Epithelial cell of esophagus (primary cell): ENCODE results near the gene TMEM25.

Experiments
- DNase-seq: peaks from one replicate; pipeline ENCODE4 v3.0.0; 2010; ENCODE audit warnings: low read depth
- H3K4me3 ChIP-seq: 2 replicates; pipeline ENCODE4 v1.5.1; 2011; ENCODE audit warnings: mild to moderate bottlenecking, low read length, control low read depth
- TF ChIP-seq, protein P1 (sequence below): IDR thresholded peaks from 2 replicates; pipeline ENCODE4 v1.5.1; 2011; ENCODE audit warnings: low read depth, mild to moderate bottlenecking, low read length, control low read depth, inconsistent platforms; ENCODE audit not compliant: insufficient read depth; ENCODE audit errors: missing control alignments

Gene TMEM25

DNA sequence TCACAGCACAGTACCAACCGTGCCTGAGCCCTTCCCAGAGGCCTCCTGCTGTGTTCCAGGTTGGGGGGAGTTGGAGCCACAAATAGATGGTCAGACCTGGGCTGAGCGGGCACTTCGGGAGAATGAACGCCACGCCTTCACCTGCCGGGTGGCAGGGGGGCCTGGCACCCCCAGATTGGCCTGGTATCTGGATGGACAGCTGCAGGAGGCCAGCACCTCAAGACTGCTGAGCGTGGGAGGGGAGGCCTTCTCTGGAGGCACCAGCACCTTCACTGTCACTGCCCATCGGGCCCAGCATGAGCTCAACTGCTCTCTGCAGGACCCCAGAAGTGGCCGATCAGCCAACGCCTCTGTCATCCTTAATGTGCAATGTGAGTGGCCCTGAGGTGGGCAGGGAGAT, 1.1 kb downstream of the TMEM25 start:
- no peak for DNase-seq
- peak overlapping the region; percentile 85 for H3K4me3 ChIP-seq

DNA sequence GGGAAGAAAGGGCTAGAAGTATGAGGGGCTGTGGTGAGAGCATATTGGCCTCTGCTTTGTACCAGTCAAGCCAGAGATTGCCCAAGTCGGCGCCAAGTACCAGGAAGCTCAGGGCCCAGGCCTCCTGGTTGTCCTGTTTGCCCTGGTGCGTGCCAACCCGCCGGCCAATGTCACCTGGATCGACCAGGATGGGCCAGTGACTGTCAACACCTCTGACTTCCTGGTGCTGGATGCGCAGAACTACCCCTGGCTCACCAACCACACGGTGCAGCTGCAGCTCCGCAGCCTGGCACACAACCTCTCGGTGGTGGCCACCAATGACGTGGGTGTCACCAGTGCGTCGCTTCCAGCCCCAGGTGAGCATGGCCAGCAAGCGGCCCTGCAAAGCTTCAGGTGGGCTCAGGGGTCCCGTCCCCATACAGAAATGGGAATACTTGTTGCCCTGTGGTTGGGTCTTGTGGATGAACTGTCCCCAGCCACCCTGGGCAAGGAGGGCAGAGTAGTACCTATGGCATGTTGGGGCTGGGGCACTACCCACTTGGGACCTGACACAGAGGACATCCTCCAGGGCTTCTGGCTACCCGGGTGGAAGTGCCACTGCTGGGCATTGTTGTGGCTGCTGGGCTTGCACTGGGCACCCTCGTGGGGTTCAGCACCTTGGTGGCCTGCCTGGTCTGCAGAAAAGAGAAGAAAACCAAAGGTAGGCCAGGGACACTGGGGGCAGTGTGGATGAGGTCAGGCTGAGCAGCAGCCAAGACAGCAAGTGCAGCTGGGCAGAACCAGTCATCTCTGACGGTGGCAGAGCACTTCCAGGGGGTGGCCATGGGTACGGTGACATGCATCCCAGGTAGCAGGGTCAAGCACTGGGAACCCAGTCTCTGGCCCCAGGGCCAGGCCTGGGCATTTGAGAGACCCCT, 2.1 kb downstream of the TMEM25 start:
- TF ChIP-seq, protein P1, sequence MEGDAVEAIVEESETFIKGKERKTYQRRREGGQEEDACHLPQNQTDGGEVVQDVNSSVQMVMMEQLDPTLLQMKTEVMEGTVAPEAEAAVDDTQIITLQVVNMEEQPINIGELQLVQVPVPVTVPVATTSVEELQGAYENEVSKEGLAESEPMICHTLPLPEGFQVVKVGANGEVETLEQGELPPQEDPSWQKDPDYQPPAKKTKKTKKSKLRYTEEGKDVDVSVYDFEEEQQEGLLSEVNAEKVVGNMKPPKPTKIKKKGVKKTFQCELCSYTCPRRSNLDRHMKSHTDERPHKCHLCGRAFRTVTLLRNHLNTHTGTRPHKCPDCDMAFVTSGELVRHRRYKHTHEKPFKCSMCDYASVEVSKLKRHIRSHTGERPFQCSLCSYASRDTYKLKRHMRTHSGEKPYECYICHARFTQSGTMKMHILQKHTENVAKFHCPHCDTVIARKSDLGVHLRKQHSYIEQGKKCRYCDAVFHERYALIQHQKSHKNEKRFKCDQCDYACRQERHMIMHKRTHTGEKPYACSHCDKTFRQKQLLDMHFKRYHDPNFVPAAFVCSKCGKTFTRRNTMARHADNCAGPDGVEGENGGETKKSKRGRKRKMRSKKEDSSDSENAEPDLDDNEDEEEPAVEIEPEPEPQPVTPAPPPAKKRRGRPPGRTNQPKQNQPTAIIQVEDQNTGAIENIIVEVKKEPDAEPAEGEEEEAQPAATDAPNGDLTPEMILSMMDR, result no peak
- no peak for DNase-seq
- no peak overlapping the region for H3K4me3 ChIP-seq

More for the DNA sequence above, 1.1 kb downstream of the TMEM25 start:
- TF ChIP-seq, protein P1, result no peak

DNA sequence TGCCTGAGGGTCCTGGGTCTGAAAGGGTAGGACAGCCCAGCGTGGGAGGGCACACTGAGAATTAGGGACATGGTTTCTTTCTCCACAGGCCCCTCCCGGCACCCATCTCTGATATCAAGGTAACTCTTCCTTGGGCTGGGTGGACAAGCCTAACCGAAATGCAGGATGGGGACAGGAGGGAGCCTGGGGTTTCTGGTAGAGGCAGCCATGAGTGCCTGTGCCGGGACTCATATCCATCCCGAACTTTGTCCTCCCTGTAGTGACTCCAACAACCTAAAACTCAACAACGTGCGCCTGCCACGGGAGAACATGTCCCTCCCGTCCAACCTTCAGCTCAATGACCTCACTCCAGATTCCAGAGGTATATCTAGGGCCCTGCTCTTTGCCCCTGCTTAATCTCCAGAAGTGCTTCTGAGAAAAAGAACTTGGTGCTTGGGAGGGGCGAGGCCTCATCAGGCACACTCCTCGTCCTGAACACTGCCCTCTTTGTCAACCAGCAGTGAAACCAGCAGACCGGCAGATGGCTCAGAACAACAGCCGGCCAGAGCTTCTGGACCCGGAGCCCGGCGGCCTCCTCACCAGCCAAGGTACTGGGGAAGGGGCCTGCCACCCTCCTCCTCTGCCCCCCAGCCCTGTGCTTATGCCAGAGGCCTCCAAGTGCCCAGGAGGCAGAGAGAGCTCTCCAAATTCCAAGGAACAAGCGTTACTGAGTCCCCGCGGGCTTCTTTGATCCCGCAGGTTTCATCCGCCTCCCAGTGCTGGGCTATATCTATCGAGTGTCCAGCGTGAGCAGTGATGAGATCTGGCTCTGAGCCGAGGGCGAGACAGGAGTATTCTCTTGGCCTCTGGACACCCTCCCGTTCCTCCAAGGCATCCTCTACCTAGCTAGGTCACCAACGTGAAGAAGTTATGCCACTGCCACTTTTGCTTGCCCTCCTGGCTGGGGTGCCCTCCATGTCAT, 3.1 kb downstream of the TMEM25 start:
- DNase-seq, result no peak
- H3K4me3 ChIP-seq, result no peak overlapping the region
- TF ChIP-seq, protein P1, result no peak

DNA sequence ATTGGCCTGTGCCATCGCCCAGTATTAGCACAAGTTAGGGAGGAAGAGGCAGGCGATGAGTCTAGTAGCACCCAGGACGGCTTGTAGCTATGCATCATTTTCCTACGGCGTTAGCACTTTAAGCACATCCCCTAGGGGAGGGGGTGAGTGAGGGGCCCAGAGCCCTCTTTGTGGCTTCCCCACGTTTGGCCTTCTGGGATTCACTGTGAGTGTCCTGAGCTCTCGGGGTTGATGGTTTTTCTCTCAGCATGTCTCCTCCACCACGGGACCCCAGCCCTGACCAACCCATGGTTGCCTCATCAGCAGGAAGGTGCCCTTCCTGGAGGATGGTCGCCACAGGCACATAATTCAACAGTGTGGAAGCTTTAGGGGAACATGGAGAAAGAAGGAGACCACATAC, 4.3 kb downstream of the TMEM25 start:
- TF ChIP-seq, protein P1, result no peak
- no peak overlapping the region for H3K4me3 ChIP-seq
- DNase-seq, result no peak

DNA sequence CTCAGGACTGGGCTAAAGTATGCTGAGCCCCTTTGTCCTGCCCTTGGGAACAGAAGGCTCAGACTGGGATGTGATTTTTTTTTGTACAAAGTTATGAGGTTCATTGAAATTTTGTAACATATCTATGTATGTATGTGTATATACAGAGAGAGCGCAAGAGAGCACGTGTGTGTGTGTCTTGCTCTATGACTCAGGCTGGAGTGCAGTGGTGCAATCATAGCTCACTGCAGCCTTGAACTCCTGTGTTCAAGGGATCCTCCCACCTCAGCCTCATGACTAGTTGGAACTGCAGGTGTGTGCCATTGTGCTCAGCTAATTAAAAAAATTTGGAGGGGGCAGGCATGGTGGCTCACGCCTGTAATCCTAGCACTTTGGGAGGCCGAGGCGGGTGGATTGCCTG, 5.7 kb downstream of the TMEM25 start:
- TF ChIP-seq, protein P1, result no peak
- no peak overlapping the region for H3K4me3 ChIP-seq
- DNase-seq, result peak; percentile 71

DNA sequence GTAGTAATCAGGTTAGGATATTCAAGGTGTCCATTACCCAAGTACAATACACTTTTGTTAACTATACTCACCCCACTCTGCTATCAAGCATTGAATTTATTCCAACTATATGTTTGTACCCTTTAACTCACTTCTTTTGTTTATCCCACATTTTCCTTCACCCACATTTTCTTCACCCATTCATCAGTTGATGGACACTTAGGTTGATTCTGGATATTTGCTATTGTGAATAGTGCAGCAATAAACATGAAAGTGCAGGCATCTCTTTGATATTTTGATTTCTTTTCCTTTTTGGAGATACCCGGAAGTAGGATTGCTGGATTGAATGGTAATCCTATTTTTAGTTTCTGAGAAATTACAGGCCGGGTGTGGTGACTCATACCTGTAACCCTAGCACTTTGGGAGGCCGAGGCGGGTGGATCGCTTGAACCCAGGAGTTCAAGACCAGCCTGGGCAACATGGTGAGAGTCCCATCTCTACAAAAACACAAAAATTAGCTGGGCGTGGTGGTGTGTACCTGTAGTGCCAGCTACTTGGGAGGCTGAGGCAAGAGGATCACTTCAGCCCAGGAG, 6.5 kb downstream of the TMEM25 start:
- no peak overlapping the region for H3K4me3 ChIP-seq
- DNase-seq, result no peak
- TF ChIP-seq, protein P1, result no peak
